ENCODE data around the gene SURF6.

DNA sequence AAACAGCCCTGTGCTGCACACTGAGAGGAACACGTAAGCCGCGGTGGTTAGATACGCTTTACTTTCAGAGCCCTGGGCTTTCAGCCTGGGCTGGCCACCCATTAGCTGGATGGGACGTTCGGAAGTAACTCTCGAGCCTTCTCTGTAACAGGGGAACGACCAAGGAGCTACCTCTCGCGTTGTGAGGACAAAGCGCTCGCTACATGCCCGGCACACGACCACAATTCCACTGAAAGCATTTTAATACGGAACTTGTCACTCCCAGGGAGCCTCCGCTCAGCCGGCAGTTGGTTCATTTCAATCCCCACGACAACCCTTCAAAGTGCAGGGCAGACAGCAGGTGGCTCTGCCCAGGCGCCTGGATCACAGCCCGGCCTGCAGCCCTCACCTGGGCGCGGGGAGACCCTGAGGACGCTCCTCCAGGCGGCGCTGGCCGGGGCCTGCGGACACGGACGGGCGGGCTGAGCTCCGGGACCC lies 19.9 kb upstream of the SURF6 start:
- TF ChIP-seq, protein P1, sequence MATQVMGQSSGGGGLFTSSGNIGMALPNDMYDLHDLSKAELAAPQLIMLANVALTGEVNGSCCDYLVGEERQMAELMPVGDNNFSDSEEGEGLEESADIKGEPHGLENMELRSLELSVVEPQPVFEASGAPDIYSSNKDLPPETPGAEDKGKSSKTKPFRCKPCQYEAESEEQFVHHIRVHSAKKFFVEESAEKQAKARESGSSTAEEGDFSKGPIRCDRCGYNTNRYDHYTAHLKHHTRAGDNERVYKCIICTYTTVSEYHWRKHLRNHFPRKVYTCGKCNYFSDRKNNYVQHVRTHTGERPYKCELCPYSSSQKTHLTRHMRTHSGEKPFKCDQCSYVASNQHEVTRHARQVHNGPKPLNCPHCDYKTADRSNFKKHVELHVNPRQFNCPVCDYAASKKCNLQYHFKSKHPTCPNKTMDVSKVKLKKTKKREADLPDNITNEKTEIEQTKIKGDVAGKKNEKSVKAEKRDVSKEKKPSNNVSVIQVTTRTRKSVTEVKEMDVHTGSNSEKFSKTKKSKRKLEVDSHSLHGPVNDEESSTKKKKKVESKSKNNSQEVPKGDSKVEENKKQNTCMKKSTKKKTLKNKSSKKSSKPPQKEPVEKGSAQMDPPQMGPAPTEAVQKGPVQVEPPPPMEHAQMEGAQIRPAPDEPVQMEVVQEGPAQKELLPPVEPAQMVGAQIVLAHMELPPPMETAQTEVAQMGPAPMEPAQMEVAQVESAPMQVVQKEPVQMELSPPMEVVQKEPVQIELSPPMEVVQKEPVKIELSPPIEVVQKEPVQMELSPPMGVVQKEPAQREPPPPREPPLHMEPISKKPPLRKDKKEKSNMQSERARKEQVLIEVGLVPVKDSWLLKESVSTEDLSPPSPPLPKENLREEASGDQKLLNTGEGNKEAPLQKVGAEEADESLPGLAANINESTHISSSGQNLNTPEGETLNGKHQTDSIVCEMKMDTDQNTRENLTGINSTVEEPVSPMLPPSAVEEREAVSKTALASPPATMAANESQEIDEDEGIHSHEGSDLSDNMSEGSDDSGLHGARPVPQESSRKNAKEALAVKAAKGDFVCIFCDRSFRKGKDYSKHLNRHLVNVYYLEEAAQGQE (IDR thresholded peaks at IDR 0.05; ENCODE audit: insufficient read depth in 1 of 2, low read depth in 2 of 2, low read length in 2 of 2), result no peak
- TF ChIP-seq SIN3A (IDR thresholded peaks at IDR 0.05; ENCODE audit: borderline replicate concordance, insufficient read depth, low read length) (no peak), POLR2AphosphoS5 (IDR thresholded peaks at IDR 0.05; ENCODE audit: low read depth, low read length) (no peak), TAF1 (IDR thresholded peaks at IDR 0.05; ENCODE audit: borderline replicate concordance, insufficient read depth, low read length) (no peak)

Measured in PFSK-1 (cell line).